Heart right ventricle (tissue), 16 donors: ENCODE measurements around the gene WDCP. TPM values are rescaled to one million over a fixed set of nuclear protein-coding genes. Genes with fewer than 3 reads are reported as not detected.

Experiments used
- ATAC-seq, 8 donors: fragments of 200-7000 bp; cut with Tn5 transposase; one replicate each; pipeline ENCODE4 v1.9.1; 2020; ENCODE audit warnings: mild to moderate bottlenecking in 8 of 8, moderate library complexity in 8 of 8, moderate number of reproducible peaks in 1 of 8
- DNase-seq, 2 donors: peaks; one replicate each; pipeline ENCODE4 v3.0.0-alpha.2; 2020
- H3K27ac ChIP-seq, 10 donors: fragments of 200-600 bp; sonication (generic) in 2 of 10; one replicate each; pipeline versions ENCODE4 v1.5.0 to v1.8.0; 2020 to 2022; ENCODE audit warnings: mild to moderate bottlenecking in 3 of 10
- H3K27me3 ChIP-seq, 7 donors: fragments of 200-600 bp; one replicate each; pipeline ENCODE4 v1.8.0; 2021 to 2022; ENCODE audit warnings: mild to moderate bottlenecking in 2 of 7
- H3K36me3 ChIP-seq, 9 donors: fragments of 200-600 bp; sonication (generic) in 1 of 9; one replicate each; pipeline versions ENCODE4 v1.5.0 to v1.8.0; 2020 to 2022; ENCODE audit warnings: mild to moderate bottlenecking in 2 of 9
- H3K4me1 ChIP-seq, 9 donors: fragments of 200-600 bp; sonication (generic) in 1 of 9; one replicate each; pipeline versions ENCODE4 v1.5.0 to v1.8.0; 2020 to 2022; ENCODE audit warnings: mild to moderate bottlenecking in 4 of 9
- H3K4me3 ChIP-seq, 10 donors: fragments of 200-600 bp; sonication (generic) in 2 of 10; one replicate each; pipeline versions ENCODE4 v1.5.0 to v1.8.0; 2020 to 2022; ENCODE audit warnings: mild to moderate bottlenecking in 7 of 10, moderate library complexity in 2 of 10
- H3K9me3 ChIP-seq, 11 donors: fragments of 200-600 bp in 10 of 11; sonication (generic) in 2 of 11; one replicate each; pipeline versions ENCODE4 v1.5.0 to v1.8.0; 2013 to 2022; ENCODE audit warnings: mild to moderate bottlenecking in 2 of 11, control low read depth in 1 of 11, moderate library complexity in 1 of 11
- WGBS, 2 donors: extraction: QIAGEN DNeasy Blood & Tissue Kit; methylation state at CpG; one replicate each; pipeline ENCODE4 v1.1.7; 2013; ENCODE audit warnings: inconsistent platforms in 1 of 2; 5-methylcytosine and 5-hydroxymethylcytosine counted together
- intact Hi-C, 10 donors: fragments of 100-400 bp; cut with DNase I; formaldehyde crosslinking; loops; one replicate each; pipeline versions ENCODE4 v1.11.1 to v1.14.2; 2022
- polyA plus RNA-seq, 2 donors: library from polyadenylated mRNA; stranded (reverse); fragments of 200-250 nt; gene quantifications; one replicate each; pipeline ENCODE4 v1.2.3, GENCODE V29; 2013
- total RNA-seq, 10 donors: library from RNA; stranded (reverse); fragmentation: NEBNext Ultra II Directional in 3 of 10; extraction: Animal tissue kit (Norgen Biotek cat#: 25700) in 3 of 10; gene quantifications; one replicate each; pipeline versions ENCODE4 v1.2.1 to v1.2.4, GENCODE V29; 2021 to 2023
- TF ChIP-seq, protein P1 (sequence below), 9 donors: fragments of 200-600 bp; sonication (generic) in 2 of 9; IDR thresholded peaks; one replicate each; pipeline versions ENCODE4 v1.5.0 to v1.8.0; 2021 to 2022; ENCODE audit warnings: antibody characterized with exemption in 9 of 9, mild to moderate bottlenecking in 5 of 9, moderate library complexity in 1 of 9
- donor health status: Arrhythmogenic right ventricular cardiomyopathy.
- donor health status: ischemic (EF 13 %, LVEDD 7.1; RV severe dilation, severe dysfunction).
- donor health status: healthy with polysubstance abuse.
- donor health status: DM: no; HTN: yes; CAD: no.
- donor health status: DM: no; HTN: no; CAD: no.
- donor health status: ischemic (EF 25% LVEDD 6.9; RV normal size, moderate dysfunction).
- donor health status: ischemic (EF 25% LVEDD 5.7; RV mildly dilated, moderate dysfunction).
- donor health status: healthy.
- donor health status: DM: yes; HTN: yes; CAD: no.
- donor health status: Ischemic cardiomyopathy.
- donor health status: ischemic (EF 35%, LVEDD 5.7; RV mildly dilated, moderate dysfunction).
- donor health status: nonischemic (EF 11% LVEDD 7.7; RV severe dilation, severe dysfunction).
- donor health status: DM: yes; HTN: yes; CAD: no.
- donor health status: PGD.
- donor health status: ischemic (EF 29% LVEDD 5.4; RV normal size, mild dysfunction).
- donor health status: nonischemic (EF 23%, LVEDD 6.1; RV moderate dilation, normal function).

Gene WDCP
- total and polyA plus RNA-seq, 12 donors, result 1.8 to 10.1 (median 6.0) TPM

DNA sequence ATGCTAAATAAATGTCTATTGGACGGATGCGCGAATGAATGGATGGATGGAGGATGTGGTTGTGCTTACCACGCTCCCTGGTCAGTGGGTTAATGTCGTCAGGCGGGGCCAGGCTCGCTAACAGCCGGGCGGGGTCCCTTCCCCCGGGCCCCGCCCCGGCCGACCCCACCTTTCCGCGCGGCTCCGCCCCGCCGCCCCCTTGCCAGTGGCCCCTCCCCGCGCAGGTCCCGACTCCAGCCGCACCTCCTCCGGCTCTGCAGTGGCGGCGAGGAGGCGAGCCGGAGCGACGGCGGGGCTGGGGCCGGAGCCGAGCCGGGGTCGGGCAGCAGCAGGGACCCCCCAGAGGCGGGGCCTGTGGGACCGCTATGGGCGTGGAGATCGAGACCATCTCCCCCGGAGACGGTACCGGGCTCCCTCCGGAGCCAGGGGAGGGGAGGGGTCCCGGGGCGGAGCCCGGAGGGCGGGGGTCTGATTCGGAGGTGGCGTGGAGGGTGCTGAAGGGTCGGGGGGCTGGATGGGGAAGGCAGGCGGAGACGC is 2.4 kb upstream of the WDCP start, which contains the start of gene FKBP1B:
FKBP1B (plus strand) TSS at position 257 of the 537 bp plus-strand sequence; CDS start at position 366, 109 bp downstream.
- intact Hi-C loops, result loop anchor here in 3 of 10 donors (5.0 to 10.0 kb wide), 3 partner anchors 33 to 125 kb away; partner anchors contain the start of genes ATAD2B (in 1 of the 3) and TP53I3 (in 1 of the 3)
- H3K9me3 ChIP-seq, result no peaks in the 10 kb centered on the region
- peak; percentile 23 to 66 for DNase-seq
- H3K4me3 ChIP-seq, result peak within 1 kb of the TSS; percentile 59 to 93 (median 76)
- H3K27ac ChIP-seq, result peak within 1 kb of the TSS in 9 of 10 donors; percentile 39 to 79 (median 58)
- peaks cover 0 to 22% (median 0%) of the 10 kb centered on the region in 7 donors for H3K27me3 ChIP-seq
- ATAC-seq, result peak; percentile 12 to 57 (median 34)
- 1% methylated on average over 50 to 52 of the region's 52 CpGs for WGBS, 2 donors
- TF ChIP-seq, protein P1, sequence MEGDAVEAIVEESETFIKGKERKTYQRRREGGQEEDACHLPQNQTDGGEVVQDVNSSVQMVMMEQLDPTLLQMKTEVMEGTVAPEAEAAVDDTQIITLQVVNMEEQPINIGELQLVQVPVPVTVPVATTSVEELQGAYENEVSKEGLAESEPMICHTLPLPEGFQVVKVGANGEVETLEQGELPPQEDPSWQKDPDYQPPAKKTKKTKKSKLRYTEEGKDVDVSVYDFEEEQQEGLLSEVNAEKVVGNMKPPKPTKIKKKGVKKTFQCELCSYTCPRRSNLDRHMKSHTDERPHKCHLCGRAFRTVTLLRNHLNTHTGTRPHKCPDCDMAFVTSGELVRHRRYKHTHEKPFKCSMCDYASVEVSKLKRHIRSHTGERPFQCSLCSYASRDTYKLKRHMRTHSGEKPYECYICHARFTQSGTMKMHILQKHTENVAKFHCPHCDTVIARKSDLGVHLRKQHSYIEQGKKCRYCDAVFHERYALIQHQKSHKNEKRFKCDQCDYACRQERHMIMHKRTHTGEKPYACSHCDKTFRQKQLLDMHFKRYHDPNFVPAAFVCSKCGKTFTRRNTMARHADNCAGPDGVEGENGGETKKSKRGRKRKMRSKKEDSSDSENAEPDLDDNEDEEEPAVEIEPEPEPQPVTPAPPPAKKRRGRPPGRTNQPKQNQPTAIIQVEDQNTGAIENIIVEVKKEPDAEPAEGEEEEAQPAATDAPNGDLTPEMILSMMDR (IDR thresholded peaks at IDR 0.05), result no peak
- H3K4me1 ChIP-seq, result peaks cover 0 to 38% (median 29%) of the 10 kb centered on the region in 9 donors
- no peaks in the 10 kb centered on the region for H3K36me3 ChIP-seq

DNA sequence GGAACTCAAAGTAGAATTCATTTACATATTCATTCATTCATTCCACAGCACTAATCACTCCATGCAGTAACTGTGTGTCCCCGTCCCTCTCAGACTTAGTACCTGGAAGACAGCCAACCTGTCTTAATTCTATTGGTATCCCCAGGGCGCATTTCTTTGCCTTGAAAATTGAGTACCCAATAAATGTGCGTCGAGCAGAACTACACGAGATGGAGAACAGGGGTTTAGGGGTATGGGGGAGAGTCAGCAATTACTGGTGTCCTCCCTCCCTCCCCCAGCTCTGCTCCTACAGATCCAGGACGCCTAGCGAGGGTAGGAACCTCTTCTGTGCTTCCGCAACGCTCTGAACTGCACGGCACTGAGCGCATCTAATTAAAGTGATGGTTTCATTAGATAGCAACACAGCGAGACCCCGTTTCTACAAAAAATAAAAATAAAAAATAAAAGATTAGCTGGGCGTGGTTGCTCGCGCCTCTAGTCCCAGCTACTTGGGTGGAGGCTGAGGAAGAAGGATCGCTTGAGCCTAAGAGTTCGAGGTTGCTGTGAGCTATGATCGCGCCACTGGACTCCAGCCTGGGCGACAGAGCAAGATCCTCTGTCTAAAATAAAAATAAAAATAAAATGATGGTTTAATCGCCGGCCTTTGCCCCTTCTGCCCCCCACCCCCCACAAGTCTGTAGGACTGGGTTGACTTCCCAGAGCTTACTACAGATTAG is 1.7 kb upstream of the WDCP start:
- 18 to 24% methylated on average over 23 of the region's 23 CpGs for WGBS, 2 donors
- intact Hi-C loops, result loop anchor here in 2 of 10 donors (5.0 to 10.0 kb wide), 2 partner anchors 33 to 124 kb away; partner anchors contain the start of genes ATAD2B (in 1 of the 2) and TP53I3 (in 1 of the 2)
- TF ChIP-seq, protein P1 (IDR thresholded peaks at IDR 0.05), result no peak
- peak overlapping the region; percentile 59 to 93 (median 76) for H3K4me3 ChIP-seq
- DNase-seq, result no peak
- peaks cover 0 to 22% (median 0%) of the 10 kb centered on the region in 7 donors for H3K27me3 ChIP-seq
- H3K36me3 ChIP-seq, result no peaks in the 10 kb centered on the region
- peak overlapping the region in 2 of 10 donors; percentile 44 to 68 for H3K27ac ChIP-seq
- no peaks in the 10 kb centered on the region for H3K9me3 ChIP-seq
- H3K4me1 ChIP-seq, result peaks cover 0 to 38% (median 29%) of the 10 kb centered on the region in 9 donors
- ATAC-seq, result no peak

DNA sequence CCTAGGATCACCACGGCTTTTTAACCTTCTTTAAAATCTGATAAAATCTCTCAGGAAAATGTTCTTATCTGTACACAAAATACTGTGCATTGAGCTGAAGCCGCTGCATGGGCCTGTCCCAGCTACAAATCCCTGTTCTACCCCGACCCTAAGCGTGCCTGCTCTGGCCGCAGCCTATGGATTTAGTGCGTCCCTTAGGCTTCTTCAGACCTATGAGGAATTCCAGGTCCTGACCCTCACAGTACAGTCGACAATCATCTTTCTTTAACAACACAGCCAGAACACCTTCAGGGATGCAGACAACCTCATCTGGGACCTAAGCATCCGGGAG is 477 bp upstream of the WDCP start:
- ATAC-seq (peak in 1 of 8 donors; percentile 9), DNase-seq (no peak)
- intact Hi-C loops, result loop anchor here in 3 of 10 donors (2.0 to 10.0 kb wide), 4 partner anchors 29 to 123 kb away; partner anchors contain the start of genes ATAD2B (in 3 of the 3), SF3B6 (in 1 of the 3) and TP53I3 (in 1 of the 3)
- Histone ChIP-seq H3K4me3 (peak overlapping the region in 9 of 10 donors; percentile 20 to 87 (median 73)), H3K36me3 (no peaks in the 10 kb centered on the region), H3K4me1 (peaks cover 0 to 38% (median 29%) of the 10 kb centered on the region in 9 donors), H3K9me3 (no peaks in the 10 kb centered on the region), H3K27ac (no peak overlapping the region), H3K27me3 (peaks cover 0 to 22% (median 0%) of the 10 kb centered on the region in 7 donors)
- TF ChIP-seq, protein P1 (IDR thresholded peaks at IDR 0.05), result no peak
- WGBS, 2 donors, result 33 to 48% methylated on average over 8 of the region's 8 CpGs

DNA sequence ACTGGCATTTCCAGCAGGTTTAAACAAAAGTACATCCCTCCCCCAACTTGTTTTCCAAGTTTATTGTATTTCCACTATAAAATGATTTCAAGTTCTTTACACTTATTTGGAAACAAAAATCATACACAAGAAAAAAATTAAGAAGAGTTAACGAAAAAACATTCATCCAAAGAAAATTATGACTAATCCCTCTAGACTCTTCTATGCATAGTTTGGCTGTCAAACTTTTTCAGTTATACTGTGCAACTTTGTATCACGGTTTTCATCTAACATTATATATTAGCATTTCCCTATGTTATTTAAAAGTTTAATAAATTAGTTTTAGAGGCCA is 627 bp downstream of the WDCP start:
- TF ChIP-seq, protein P1 (IDR thresholded peaks at IDR 0.05), result no peak
- Histone ChIP-seq H3K27me3 (peaks cover 0 to 22% (median 0%) of the 10 kb centered on the region in 7 donors), H3K27ac (peak overlapping the region in 6 of 10 donors; percentile 47 to 87 (median 72)), H3K9me3 (no peaks in the 10 kb centered on the region), H3K4me3 (peak overlapping the region; percentile 39 to 87 (median 74)), H3K4me1 (peaks cover 0 to 38% (median 29%) of the 10 kb centered on the region in 9 donors), H3K36me3 (no peaks in the 10 kb centered on the region)
- intact Hi-C loops, result loop anchor here in 3 of 10 donors (2.0 to 10.0 kb wide), 4 partner anchors 30 to 122 kb away; partner anchors contain the start of genes ATAD2B (in 3 of the 3), SF3B6 (in 1 of the 3) and TP53I3 (in 1 of the 3)
- ATAC-seq, result no peak
- DNase-seq, result no peak
- 2 to 4% methylated on average over 2 of the region's 2 CpGs for WGBS, 2 donors
